ENCODE results near the gene ALPK3. TPM values are rescaled to one million over a fixed set of nuclear protein-coding genes. Genes with fewer than 3 reads are reported as not detected.

ALPK3 gene
- total RNA-seq, 1 experiment from 2014 or later = 16.5 TPM

DNA sequence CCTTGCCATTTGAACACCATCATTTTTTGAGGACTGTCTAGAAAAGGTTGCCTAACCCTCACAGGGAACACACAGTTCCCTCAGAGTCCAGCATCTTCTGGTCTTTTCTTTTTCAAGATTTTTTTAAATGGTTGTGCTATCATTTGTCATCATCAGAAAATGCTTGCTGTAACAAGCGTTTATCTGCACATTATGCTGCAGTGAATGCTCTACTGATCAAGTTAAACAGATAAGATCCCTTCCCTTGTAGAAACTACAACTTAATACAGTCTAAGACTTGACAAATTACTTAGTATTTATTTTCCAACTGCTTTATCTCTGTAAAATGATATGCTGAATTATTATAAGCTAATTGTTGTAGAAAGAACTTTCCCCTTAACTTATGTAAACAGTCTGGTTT lies 11.9 kb upstream of the ALPK3 start:
- no peaks in the 10 kb centered on the region for H3K9me3 Mint-ChIP-seq
- ChIA-PET POLR2A (no interaction called here), CTCF (interaction anchor here (0.9 kb wide), 1 partner anchor 73 kb away, joined by 3 read pairs; no protein-coding TSS in a partner anchor)
- peaks cover 9% of the 10 kb centered on the region for H3K36me3 Mint-ChIP-seq
- no peaks in the 10 kb centered on the region for H3K27me3 Mint-ChIP-seq (ENCODE audit: low read depth)
- no peak overlapping the region for H3K4me3 Mint-ChIP-seq
- DNase-seq (ENCODE audit: low spot score) (no peak), ATAC-seq (no peak)
- no peaks in the 10 kb centered on the region for H3K4me1 Mint-ChIP-seq
- no peak overlapping the region for H3K27ac Mint-ChIP-seq
- TF ChIP-seq NFYB (CRISPR knock-in tag; conservative IDR thresholded peaks at IDR 0.05; ENCODE audit: low read depth) (no peak), RORB (CRISPR knock-in tag; IDR thresholded peaks at IDR 0.05) (no peak), NFATC4 (CRISPR knock-in tag; IDR thresholded peaks at IDR 0.05) (no peak), SMAD4 (CRISPR knock-in tag; IDR thresholded peaks at IDR 0.05) (no peak), EMX1 (CRISPR knock-in tag; IDR thresholded peaks at IDR 0.05) (no peak), RELA (CRISPR knock-in tag; IDR thresholded peaks at IDR 0.05; ENCODE audit: borderline replicate concordance) (no peak), TEAD4 (CRISPR knock-in tag; IDR thresholded peaks at IDR 0.05) (no peak)
- TF ChIP-seq, protein P1, sequence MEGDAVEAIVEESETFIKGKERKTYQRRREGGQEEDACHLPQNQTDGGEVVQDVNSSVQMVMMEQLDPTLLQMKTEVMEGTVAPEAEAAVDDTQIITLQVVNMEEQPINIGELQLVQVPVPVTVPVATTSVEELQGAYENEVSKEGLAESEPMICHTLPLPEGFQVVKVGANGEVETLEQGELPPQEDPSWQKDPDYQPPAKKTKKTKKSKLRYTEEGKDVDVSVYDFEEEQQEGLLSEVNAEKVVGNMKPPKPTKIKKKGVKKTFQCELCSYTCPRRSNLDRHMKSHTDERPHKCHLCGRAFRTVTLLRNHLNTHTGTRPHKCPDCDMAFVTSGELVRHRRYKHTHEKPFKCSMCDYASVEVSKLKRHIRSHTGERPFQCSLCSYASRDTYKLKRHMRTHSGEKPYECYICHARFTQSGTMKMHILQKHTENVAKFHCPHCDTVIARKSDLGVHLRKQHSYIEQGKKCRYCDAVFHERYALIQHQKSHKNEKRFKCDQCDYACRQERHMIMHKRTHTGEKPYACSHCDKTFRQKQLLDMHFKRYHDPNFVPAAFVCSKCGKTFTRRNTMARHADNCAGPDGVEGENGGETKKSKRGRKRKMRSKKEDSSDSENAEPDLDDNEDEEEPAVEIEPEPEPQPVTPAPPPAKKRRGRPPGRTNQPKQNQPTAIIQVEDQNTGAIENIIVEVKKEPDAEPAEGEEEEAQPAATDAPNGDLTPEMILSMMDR (IDR thresholded peaks at IDR 0.05) = no peak
- TF ChIP-seq, protein P2, sequence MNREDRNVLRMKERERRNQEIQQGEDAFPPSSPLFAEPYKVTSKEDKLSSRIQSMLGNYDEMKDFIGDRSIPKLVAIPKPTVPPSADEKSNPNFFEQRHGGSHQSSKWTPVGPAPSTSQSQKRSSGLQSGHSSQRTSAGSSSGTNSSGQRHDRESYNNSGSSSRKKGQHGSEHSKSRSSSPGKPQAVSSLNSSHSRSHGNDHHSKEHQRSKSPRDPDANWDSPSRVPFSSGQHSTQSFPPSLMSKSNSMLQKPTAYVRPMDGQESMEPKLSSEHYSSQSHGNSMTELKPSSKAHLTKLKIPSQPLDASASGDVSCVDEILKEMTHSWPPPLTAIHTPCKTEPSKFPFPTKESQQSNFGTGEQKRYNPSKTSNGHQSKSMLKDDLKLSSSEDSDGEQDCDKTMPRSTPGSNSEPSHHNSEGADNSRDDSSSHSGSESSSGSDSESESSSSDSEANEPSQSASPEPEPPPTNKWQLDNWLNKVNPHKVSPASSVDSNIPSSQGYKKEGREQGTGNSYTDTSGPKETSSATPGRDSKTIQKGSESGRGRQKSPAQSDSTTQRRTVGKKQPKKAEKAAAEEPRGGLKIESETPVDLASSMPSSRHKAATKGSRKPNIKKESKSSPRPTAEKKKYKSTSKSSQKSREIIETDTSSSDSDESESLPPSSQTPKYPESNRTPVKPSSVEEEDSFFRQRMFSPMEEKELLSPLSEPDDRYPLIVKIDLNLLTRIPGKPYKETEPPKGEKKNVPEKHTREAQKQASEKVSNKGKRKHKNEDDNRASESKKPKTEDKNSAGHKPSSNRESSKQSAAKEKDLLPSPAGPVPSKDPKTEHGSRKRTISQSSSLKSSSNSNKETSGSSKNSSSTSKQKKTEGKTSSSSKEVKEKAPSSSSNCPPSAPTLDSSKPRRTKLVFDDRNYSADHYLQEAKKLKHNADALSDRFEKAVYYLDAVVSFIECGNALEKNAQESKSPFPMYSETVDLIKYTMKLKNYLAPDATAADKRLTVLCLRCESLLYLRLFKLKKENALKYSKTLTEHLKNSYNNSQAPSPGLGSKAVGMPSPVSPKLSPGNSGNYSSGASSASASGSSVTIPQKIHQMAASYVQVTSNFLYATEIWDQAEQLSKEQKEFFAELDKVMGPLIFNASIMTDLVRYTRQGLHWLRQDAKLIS (CRISPR knock-in tag; IDR thresholded peaks at IDR 0.05; ENCODE audit: borderline replicate concordance) = no peak
- TF ChIP-seq, protein P3, sequence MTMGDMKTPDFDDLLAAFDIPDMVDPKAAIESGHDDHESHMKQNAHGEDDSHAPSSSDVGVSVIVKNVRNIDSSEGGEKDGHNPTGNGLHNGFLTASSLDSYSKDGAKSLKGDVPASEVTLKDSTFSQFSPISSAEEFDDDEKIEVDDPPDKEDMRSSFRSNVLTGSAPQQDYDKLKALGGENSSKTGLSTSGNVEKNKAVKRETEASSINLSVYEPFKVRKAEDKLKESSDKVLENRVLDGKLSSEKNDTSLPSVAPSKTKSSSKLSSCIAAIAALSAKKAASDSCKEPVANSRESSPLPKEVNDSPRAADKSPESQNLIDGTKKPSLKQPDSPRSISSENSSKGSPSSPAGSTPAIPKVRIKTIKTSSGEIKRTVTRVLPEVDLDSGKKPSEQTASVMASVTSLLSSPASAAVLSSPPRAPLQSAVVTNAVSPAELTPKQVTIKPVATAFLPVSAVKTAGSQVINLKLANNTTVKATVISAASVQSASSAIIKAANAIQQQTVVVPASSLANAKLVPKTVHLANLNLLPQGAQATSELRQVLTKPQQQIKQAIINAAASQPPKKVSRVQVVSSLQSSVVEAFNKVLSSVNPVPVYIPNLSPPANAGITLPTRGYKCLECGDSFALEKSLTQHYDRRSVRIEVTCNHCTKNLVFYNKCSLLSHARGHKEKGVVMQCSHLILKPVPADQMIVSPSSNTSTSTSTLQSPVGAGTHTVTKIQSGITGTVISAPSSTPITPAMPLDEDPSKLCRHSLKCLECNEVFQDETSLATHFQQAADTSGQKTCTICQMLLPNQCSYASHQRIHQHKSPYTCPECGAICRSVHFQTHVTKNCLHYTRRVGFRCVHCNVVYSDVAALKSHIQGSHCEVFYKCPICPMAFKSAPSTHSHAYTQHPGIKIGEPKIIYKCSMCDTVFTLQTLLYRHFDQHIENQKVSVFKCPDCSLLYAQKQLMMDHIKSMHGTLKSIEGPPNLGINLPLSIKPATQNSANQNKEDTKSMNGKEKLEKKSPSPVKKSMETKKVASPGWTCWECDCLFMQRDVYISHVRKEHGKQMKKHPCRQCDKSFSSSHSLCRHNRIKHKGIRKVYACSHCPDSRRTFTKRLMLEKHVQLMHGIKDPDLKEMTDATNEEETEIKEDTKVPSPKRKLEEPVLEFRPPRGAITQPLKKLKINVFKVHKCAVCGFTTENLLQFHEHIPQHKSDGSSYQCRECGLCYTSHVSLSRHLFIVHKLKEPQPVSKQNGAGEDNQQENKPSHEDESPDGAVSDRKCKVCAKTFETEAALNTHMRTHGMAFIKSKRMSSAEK (CRISPR knock-in tag; IDR thresholded peaks at IDR 0.05; ENCODE audit: borderline replicate concordance) = no peak
- TF ChIP-seq, protein P4, sequence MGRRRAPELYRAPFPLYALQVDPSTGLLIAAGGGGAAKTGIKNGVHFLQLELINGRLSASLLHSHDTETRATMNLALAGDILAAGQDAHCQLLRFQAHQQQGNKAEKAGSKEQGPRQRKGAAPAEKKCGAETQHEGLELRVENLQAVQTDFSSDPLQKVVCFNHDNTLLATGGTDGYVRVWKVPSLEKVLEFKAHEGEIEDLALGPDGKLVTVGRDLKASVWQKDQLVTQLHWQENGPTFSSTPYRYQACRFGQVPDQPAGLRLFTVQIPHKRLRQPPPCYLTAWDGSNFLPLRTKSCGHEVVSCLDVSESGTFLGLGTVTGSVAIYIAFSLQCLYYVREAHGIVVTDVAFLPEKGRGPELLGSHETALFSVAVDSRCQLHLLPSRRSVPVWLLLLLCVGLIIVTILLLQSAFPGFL (CRISPR knock-in tag; IDR thresholded peaks at IDR 0.05; ENCODE audit: borderline replicate concordance) = no peak
- TF ChIP-seq, protein P5, sequence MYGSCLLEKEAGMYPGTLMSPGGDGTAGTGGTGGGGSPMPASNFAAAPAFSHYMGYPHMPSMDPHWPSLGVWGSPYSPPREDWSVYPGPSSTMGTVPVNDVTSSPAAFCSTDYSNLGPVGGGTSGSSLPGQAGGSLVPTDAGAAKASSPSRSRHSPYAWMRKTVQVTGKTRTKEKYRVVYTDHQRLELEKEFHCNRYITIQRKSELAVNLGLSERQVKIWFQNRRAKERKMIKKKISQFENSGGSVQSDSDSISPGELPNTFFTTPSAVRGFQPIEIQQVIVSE (CRISPR knock-in tag; IDR thresholded peaks at IDR 0.05; ENCODE audit: borderline replicate concordance) = no peak
- TF ChIP-seq, protein P6, sequence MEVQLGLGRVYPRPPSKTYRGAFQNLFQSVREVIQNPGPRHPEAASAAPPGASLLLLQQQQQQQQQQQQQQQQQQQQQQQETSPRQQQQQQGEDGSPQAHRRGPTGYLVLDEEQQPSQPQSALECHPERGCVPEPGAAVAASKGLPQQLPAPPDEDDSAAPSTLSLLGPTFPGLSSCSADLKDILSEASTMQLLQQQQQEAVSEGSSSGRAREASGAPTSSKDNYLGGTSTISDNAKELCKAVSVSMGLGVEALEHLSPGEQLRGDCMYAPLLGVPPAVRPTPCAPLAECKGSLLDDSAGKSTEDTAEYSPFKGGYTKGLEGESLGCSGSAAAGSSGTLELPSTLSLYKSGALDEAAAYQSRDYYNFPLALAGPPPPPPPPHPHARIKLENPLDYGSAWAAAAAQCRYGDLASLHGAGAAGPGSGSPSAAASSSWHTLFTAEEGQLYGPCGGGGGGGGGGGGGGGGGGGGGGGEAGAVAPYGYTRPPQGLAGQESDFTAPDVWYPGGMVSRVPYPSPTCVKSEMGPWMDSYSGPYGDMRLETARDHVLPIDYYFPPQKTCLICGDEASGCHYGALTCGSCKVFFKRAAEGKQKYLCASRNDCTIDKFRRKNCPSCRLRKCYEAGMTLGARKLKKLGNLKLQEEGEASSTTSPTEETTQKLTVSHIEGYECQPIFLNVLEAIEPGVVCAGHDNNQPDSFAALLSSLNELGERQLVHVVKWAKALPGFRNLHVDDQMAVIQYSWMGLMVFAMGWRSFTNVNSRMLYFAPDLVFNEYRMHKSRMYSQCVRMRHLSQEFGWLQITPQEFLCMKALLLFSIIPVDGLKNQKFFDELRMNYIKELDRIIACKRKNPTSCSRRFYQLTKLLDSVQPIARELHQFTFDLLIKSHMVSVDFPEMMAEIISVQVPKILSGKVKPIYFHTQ (CRISPR knock-in tag; IDR thresholded peaks at IDR 0.05) = no peak
- TF ChIP-seq, protein P7, sequence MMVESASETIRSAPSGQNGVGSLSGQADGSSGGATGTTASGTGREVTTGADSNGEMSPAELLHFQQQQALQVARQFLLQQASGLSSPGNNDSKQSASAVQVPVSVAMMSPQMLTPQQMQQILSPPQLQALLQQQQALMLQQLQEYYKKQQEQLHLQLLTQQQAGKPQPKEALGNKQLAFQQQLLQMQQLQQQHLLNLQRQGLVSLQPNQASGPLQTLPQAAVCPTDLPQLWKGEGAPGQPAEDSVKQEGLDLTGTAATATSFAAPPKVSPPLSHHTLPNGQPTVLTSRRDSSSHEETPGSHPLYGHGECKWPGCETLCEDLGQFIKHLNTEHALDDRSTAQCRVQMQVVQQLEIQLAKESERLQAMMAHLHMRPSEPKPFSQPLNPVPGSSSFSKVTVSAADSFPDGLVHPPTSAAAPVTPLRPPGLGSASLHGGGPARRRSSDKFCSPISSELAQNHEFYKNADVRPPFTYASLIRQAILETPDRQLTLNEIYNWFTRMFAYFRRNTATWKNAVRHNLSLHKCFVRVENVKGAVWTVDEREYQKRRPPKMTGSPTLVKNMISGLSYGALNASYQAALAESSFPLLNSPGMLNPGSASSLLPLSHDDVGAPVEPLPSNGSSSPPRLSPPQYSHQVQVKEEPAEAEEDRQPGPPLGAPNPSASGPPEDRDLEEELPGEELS (CRISPR knock-in tag; IDR thresholded peaks at IDR 0.05) = no peak
- TF ChIP-seq, protein P8, sequence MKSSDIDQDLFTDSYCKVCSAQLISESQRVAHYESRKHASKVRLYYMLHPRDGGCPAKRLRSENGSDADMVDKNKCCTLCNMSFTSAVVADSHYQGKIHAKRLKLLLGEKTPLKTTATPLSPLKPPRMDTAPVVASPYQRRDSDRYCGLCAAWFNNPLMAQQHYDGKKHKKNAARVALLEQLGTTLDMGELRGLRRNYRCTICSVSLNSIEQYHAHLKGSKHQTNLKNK (CRISPR knock-in tag; IDR thresholded peaks at IDR 0.05) = no peak
- TF ChIP-seq, protein P9, sequence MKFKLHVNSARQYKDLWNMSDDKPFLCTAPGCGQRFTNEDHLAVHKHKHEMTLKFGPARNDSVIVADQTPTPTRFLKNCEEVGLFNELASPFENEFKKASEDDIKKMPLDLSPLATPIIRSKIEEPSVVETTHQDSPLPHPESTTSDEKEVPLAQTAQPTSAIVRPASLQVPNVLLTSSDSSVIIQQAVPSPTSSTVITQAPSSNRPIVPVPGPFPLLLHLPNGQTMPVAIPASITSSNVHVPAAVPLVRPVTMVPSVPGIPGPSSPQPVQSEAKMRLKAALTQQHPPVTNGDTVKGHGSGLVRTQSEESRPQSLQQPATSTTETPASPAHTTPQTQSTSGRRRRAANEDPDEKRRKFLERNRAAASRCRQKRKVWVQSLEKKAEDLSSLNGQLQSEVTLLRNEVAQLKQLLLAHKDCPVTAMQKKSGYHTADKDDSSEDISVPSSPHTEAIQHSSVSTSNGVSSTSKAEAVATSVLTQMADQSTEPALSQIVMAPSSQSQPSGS (CRISPR knock-in tag; IDR thresholded peaks at IDR 0.05; ENCODE audit: borderline replicate concordance, low read depth) = no peak
- TF ChIP-seq, protein P10, sequence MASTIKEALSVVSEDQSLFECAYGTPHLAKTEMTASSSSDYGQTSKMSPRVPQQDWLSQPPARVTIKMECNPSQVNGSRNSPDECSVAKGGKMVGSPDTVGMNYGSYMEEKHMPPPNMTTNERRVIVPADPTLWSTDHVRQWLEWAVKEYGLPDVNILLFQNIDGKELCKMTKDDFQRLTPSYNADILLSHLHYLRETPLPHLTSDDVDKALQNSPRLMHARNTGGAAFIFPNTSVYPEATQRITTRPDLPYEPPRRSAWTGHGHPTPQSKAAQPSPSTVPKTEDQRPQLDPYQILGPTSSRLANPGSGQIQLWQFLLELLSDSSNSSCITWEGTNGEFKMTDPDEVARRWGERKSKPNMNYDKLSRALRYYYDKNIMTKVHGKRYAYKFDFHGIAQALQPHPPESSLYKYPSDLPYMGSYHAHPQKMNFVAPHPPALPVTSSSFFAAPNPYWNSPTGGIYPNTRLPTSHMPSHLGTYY (CRISPR knock-in tag; IDR thresholded peaks at IDR 0.05) = no peak
